CD8-positive, alpha-beta memory T cell (primary cell): ENCODE data around the gene PRDM16. TPM values are rescaled to one million over a fixed set of nuclear protein-coding genes. Genes with fewer than 3 reads are reported as not detected.
A peak's percentile ranks its signal among the peaks of the same experiment; 100 is the strongest.

ENCODE experiments used
- CTCF ChIA-PET: fragments of 350-600 bp; sonication (Branson Sonifier 250); formaldehyde crosslinking; loops from one replicate; lab custom pipeline; 2021; ENCODE audit warnings: antibody characterized with exemption; lab: Charles Lee
- POLR2A ChIA-PET: fragments of 350-600 bp; sonication (Branson Sonifier 250); formaldehyde crosslinking; loops from one replicate; lab custom pipeline; 2021; ENCODE audit warnings: antibody characterized with exemption; lab: Charles Lee
- DNase-seq, 5 donors: peaks; one replicate each; pipeline versions ENCODE4 v3.0.0 to v3.0.0-alpha.2; 2020 to 2022; ENCODE audit warnings: mixed read lengths in 1 of 5
- H3K27ac ChIP-seq: one replicate; pipeline ENCODE4 v1.7.0; 2013; ENCODE audit warnings: low read depth, mild to moderate bottlenecking, low read length, moderate library complexity
- H3K27me3 ChIP-seq: 2 replicates; pipeline ENCODE4 v1.7.0; 2013; ENCODE audit warnings: low read length, mild to moderate bottlenecking; ENCODE audit not compliant: insufficient read depth, poor library complexity, severe bottlenecking
- H3K36me3 ChIP-seq: 2 replicates; pipeline ENCODE4 v1.7.0; 2013; ENCODE audit warnings: mild to moderate bottlenecking, low read length, moderate library complexity; ENCODE audit not compliant: insufficient read depth
- H3K4me1 ChIP-seq: 2 replicates; pipeline ENCODE4 v1.7.0; 2013; ENCODE audit warnings: mild to moderate bottlenecking, low read length, moderate library complexity; ENCODE audit not compliant: insufficient read depth
- H3K4me3 ChIP-seq: 2 replicates; pipeline ENCODE4 v1.7.0; 2013; ENCODE audit warnings: mild to moderate bottlenecking, low read length
- H3K9me3 ChIP-seq: 2 replicates; pipeline ENCODE4 v1.7.0; 2013; ENCODE audit warnings: mild to moderate bottlenecking, low read length
- H3K27ac Mint-ChIP-seq, 8 donors: one replicate each; pipeline ENCODE4 v1.8.0; 2020 to 2021; ENCODE audit warnings: mixed read lengths in 8 of 8, mild to moderate bottlenecking in 6 of 8, inconsistent platforms in 3 of 8, moderate library complexity in 3 of 8
- H3K27me3 Mint-ChIP-seq, 2 donors: one replicate each; pipeline ENCODE4 v1.8.0; 2020 to 2021; ENCODE audit warnings: mixed read lengths in 2 of 2, mild to moderate bottlenecking in 1 of 2, moderate library complexity in 1 of 2
- H3K36me3 Mint-ChIP-seq, 3 donors: one replicate each; pipeline ENCODE4 v1.8.0; 2020 to 2021; ENCODE audit warnings: mixed read lengths in 3 of 3, inconsistent platforms in 1 of 3, mild to moderate bottlenecking in 1 of 3
- H3K4me1 Mint-ChIP-seq, 3 donors: one replicate each; pipeline ENCODE4 v1.8.0; 2020 to 2021; ENCODE audit warnings: mixed read lengths in 3 of 3, inconsistent platforms in 1 of 3, mild to moderate bottlenecking in 1 of 3
- H3K4me3 Mint-ChIP-seq, 7 donors: one replicate each; pipeline ENCODE4 v1.8.0; 2020 to 2021; ENCODE audit warnings: mixed read lengths in 7 of 7, mild to moderate bottlenecking in 6 of 7, moderate library complexity in 4 of 7, inconsistent platforms in 2 of 7
- H3K9me3 Mint-ChIP-seq, 5 donors: one replicate each; pipeline ENCODE4 v1.8.0; 2020 to 2022; ENCODE audit warnings: mixed read lengths in 5 of 5, mild to moderate bottlenecking in 3 of 5, moderate library complexity in 2 of 5, inconsistent platforms in 1 of 5
- polyA plus RNA-seq: library from polyadenylated mRNA; unstranded; fragments of 300-500 nt; fragmentation: Illumina TruSeq; gene quantifications from one replicate; pipeline ENCODE4 v1.2.3, GENCODE V29; 2021
- total RNA-seq, 2 experiments: library from RNA; stranded (reverse); gene quantifications; one replicate each; pipeline ENCODE4 v1.2.3, GENCODE V29; 2021

PRDM16 gene
- total and polyA plus RNA-seq, 3 experiments from 2014 or later = not detected

DNA sequence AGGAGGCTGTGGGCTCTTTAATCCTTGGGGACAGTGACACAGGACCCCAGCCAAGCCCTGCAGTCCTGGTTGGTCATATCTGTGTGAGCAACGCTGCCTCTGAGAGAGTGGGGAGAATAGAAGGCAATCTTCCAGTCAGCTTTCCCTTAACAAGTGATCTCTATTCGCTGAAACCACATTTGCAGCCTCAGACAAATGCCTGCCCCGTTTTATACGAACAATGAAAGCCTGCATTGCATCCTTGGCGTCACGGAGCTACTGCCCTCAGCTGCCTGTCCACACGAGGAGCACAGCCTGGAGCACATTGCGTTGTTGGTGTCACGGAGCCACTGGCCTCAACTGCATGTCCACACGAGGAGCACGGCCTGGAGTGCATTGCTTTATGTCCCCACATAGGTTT is 235.2 kb downstream of the PRDM16 start:
- ChIA-PET POLR2A (no interaction called here), CTCF (no interaction called here)
- H3K9me3 ChIP-seq = no peaks in the 10 kb centered on the region
- H3K4me1 ChIP-seq = no peaks in the 10 kb centered on the region
- Mint-ChIP-seq H3K27ac (no peak overlapping the region), H3K4me3 (no peak overlapping the region), H3K27me3 (peaks cover 5 to 11% of the 10 kb centered on the region in 2 donors), H3K9me3 (no peaks in the 10 kb centered on the region), H3K36me3 (no peaks in the 10 kb centered on the region), H3K4me1 (no peaks in the 10 kb centered on the region)
- no peaks in the 10 kb centered on the region for H3K27me3 ChIP-seq
- H3K4me3 ChIP-seq = no peak overlapping the region
- no peaks in the 10 kb centered on the region for H3K36me3 ChIP-seq
- no peak for DNase-seq
- no peak overlapping the region for H3K27ac ChIP-seq

DNA sequence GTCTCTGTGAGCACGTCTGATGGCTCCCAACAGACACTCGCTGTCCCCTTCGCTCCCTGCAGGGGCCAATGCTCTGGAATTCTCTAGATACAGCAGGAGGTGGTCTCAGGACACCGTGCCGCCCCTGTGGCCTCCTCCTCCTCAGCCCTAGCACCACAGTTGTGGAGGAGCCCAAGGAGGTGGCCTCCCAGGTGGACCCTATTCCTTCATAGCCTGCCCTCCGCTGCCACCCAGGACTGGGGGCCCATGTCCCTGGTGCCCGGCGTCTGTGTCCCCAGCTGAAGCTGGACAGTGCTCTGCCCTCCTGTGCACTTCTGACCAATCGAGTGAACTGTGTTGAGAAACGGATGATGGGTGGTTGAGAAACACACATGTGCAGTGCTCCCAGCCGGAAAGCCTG is 235.7 kb downstream of the PRDM16 start:
- no peaks in the 10 kb centered on the region for H3K27me3 ChIP-seq
- H3K36me3 Mint-ChIP-seq = no peaks in the 10 kb centered on the region
- no peak overlapping the region for H3K4me3 ChIP-seq
- POLR2A ChIA-PET = no interaction called here
- H3K9me3 ChIP-seq = no peaks in the 10 kb centered on the region
- no peaks in the 10 kb centered on the region for H3K4me1 Mint-ChIP-seq
- CTCF ChIA-PET = no interaction called here
- no peak for DNase-seq
- no peak overlapping the region for H3K27ac Mint-ChIP-seq
- H3K36me3 ChIP-seq = no peaks in the 10 kb centered on the region
- H3K4me3 Mint-ChIP-seq = no peak overlapping the region
- H3K9me3 Mint-ChIP-seq = no peaks in the 10 kb centered on the region
- H3K27me3 Mint-ChIP-seq = peaks cover 5 to 14% of the 10 kb centered on the region in 2 donors
- H3K4me1 ChIP-seq = no peaks in the 10 kb centered on the region
- no peak overlapping the region for H3K27ac ChIP-seq

DNA sequence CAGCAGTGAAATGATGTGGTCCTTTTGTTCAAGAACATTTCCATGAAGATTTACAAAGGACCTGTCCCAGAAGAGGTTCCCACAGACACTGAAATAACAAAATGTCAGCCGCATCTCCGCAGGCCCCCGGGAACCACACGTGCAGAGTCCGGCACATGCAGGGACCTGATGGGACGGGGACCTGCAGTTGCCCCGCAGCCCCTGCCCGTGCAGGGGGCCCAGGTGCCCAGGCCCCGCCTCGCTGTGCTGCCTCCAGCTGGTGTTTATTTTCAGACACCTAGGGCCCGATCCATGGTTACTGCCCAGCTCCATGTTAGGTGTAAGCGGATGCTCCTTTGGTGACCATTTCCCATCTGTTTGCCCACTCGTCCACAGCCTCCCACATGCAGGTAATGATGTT is 236.2 kb downstream of the PRDM16 start:
- Mint-ChIP-seq H3K4me3 (no peak overlapping the region), H3K4me1 (no peaks in the 10 kb centered on the region), H3K9me3 (no peaks in the 10 kb centered on the region), H3K27ac (no peak overlapping the region), H3K36me3 (no peaks in the 10 kb centered on the region), H3K27me3 (peaks cover 5 to 14% of the 10 kb centered on the region in 2 donors)
- H3K36me3 ChIP-seq = no peaks in the 10 kb centered on the region
- H3K4me1 ChIP-seq = no peaks in the 10 kb centered on the region
- no peak overlapping the region for H3K27ac ChIP-seq
- no peaks in the 10 kb centered on the region for H3K27me3 ChIP-seq
- POLR2A ChIA-PET = no interaction called here
- no peak overlapping the region for H3K4me3 ChIP-seq
- CTCF ChIA-PET = no interaction called here
- H3K9me3 ChIP-seq = no peaks in the 10 kb centered on the region
- DNase-seq = no peak

DNA sequence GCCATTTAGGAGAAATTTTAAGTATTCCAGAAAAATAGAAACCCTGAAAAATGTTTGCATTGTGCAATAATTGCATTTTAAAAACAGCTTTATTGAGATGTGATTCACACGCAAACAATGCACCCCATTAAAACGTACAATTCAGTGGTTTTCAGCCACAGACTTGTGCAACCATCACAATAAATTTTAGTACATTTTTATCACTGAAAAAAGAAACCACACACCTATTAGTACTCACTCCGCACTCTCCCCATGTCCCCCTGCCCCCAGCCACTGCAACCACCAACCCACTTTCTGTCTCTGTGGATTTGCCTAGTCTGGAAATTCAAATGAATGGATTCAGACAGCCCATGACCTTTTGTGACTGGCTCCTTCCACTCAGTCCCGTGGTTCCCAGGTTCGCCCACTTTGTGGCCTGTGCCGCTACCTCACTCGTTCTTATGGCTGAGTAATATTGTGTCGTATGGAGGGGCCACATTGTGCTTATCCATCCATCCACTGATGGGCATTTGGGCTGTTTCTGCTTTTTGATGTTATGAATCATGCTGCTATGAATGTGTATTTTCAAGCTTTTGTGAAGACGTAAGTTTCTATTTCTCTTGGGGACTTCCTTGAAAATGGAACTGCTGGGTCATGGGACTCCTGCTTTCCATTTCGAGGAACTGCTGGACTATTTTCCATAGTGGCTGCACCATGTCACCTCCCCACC is 237.7 kb downstream of the PRDM16 start:
- H3K9me3 Mint-ChIP-seq = no peaks in the 10 kb centered on the region
- Histone ChIP-seq H3K9me3 (no peaks in the 10 kb centered on the region), H3K27me3 (no peaks in the 10 kb centered on the region), H3K27ac (no peak overlapping the region), H3K4me1 (no peaks in the 10 kb centered on the region), H3K4me3 (no peak overlapping the region), H3K36me3 (no peaks in the 10 kb centered on the region)
- peaks cover 9 to 24% of the 10 kb centered on the region in 2 donors for H3K27me3 Mint-ChIP-seq
- POLR2A ChIA-PET = no interaction called here
- no peaks in the 10 kb centered on the region for H3K36me3 Mint-ChIP-seq
- peak overlapping the region in 2 of 8 donors; percentile 4 to 60 for H3K27ac Mint-ChIP-seq
- CTCF ChIA-PET = interaction anchor here (1.0 kb wide), 1 partner anchor 12 kb away, joined by 3 read pairs; no protein-coding TSS in a partner anchor
- DNase-seq = no peak
- H3K4me3 Mint-ChIP-seq = no peak overlapping the region
- no peaks in the 10 kb centered on the region for H3K4me1 Mint-ChIP-seq

DNA sequence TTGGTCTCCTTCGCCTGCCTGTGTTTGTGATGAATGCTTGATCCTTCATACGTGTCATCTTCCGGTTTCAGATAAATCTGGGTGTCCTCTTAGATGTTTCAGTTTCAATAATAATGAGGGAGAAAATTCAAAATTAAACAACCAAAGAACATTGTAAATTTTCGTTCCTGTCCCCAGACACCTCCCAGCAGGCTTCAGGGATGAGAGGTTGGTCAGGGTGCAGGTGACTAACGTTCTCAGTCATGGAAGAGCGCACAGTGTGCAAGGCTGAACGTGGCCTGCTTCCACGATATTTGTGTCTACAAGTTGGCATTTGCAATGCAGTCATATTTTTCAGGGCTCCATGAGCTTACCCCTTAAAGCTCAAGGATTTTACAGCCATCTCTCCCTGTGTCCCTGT is 238.4 kb downstream of the PRDM16 start:
- Histone ChIP-seq H3K27ac (no peak overlapping the region), H3K36me3 (no peaks in the 10 kb centered on the region), H3K27me3 (no peaks in the 10 kb centered on the region), H3K9me3 (no peaks in the 10 kb centered on the region), H3K4me1 (no peaks in the 10 kb centered on the region), H3K4me3 (no peak overlapping the region)
- no peak overlapping the region for H3K4me3 Mint-ChIP-seq
- no peak overlapping the region for H3K27ac Mint-ChIP-seq
- ChIA-PET CTCF (interaction anchor here (1.0 kb wide), 1 partner anchor 12 kb away, joined by 3 read pairs; no protein-coding TSS in a partner anchor), POLR2A (no interaction called here)
- peaks cover 9 to 24% of the 10 kb centered on the region in 2 donors for H3K27me3 Mint-ChIP-seq
- H3K9me3 Mint-ChIP-seq = no peaks in the 10 kb centered on the region
- H3K4me1 Mint-ChIP-seq = no peaks in the 10 kb centered on the region
- DNase-seq = no peak
- H3K36me3 Mint-ChIP-seq = no peaks in the 10 kb centered on the region

DNA sequence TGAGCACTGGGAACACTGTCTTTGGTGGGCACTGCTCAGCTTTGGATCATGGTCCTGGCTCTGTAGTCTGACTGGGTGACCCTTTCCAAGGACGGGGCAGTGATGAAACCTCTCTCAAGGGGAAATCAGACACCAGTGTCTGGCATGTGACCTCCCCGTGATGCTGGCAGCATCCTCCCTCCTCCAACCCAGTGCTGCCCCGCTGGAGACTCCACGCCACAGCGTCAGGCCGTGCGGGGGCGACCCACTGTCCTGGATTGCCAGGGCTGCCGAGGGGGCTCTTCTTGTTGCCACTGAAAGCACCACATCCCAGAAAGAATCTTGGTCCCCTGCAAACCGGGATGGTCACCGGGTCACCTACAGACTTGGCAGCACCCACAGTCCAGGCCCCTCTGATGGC is 239.1 kb downstream of the PRDM16 start:
- ChIA-PET POLR2A (no interaction called here), CTCF (interaction anchor here (1.0 kb wide), 1 partner anchor 11 kb away, joined by 3 read pairs; no protein-coding TSS in a partner anchor)
- no peaks in the 10 kb centered on the region for H3K9me3 ChIP-seq

DNA sequence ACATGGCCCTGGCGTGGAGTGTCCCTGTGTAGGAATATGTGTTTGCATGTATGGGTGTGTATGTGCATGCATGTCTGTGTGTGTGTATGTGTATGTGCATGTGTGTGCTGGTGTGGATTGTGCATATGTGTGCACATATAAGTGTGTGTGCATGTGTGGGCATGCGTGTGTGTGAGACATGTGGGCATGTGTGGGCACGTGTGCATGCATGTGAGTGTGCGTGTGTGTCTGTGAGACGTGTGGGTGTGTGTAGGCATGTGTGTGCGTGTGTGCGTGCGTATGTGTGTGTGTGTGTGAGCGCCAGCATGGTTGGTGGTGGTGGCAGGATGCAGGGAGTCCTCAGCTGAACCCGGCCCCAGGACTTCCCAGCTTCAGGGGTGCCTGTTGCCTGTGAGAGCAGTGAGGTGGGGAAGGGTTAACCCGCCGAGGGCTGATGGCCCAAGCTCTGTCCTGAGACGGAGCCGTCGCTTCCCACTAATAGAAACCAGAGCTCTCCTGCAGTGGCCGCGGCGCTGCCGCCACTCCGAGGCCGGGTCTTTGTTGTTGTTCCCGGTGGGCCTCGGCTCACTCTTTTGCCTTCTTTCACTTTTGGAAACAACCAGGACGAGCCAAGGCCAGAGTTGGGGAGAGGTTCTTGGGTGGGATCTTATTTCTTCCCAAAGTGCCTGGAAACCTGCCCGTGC is 241.9 kb downstream of the PRDM16 start:
- CTCF ChIA-PET = no interaction called here
- Mint-ChIP-seq H3K36me3 (no peaks in the 10 kb centered on the region), H3K27me3 (peaks cover 9 to 28% of the 10 kb centered on the region in 2 donors), H3K27ac (no peak overlapping the region), H3K9me3 (peaks cover 0 to 3% (median 0%) of the 10 kb centered on the region in 5 donors), H3K4me3 (no peak overlapping the region), H3K4me1 (peaks cover 0 to 3% (median 0%) of the 10 kb centered on the region in 3 donors)
- no peak overlapping the region for H3K27ac ChIP-seq
- H3K4me1 ChIP-seq = no peaks in the 10 kb centered on the region
- DNase-seq = no peak
- peaks cover 6% of the 10 kb centered on the region for H3K27me3 ChIP-seq
- POLR2A ChIA-PET = no interaction called here
- no peaks in the 10 kb centered on the region for H3K9me3 ChIP-seq
- no peaks in the 10 kb centered on the region for H3K36me3 ChIP-seq
- no peak overlapping the region for H3K4me3 ChIP-seq

More for the DNA sequence above, 239.1 kb downstream of the PRDM16 start:
- H3K36me3 ChIP-seq = no peaks in the 10 kb centered on the region
- H3K4me1 ChIP-seq = no peaks in the 10 kb centered on the region
- DNase-seq = no peak
- no peak overlapping the region for H3K27ac Mint-ChIP-seq
- H3K27ac ChIP-seq = no peak overlapping the region
- no peak overlapping the region for H3K4me3 ChIP-seq
- H3K4me1 Mint-ChIP-seq = no peaks in the 10 kb centered on the region
- H3K4me3 Mint-ChIP-seq = no peak overlapping the region
- H3K36me3 Mint-ChIP-seq = no peaks in the 10 kb centered on the region
- H3K27me3 Mint-ChIP-seq = peaks cover 9 to 30% of the 10 kb centered on the region in 2 donors
- peaks cover 5% of the 10 kb centered on the region for H3K27me3 ChIP-seq
- no peaks in the 10 kb centered on the region for H3K9me3 Mint-ChIP-seq

DNA sequence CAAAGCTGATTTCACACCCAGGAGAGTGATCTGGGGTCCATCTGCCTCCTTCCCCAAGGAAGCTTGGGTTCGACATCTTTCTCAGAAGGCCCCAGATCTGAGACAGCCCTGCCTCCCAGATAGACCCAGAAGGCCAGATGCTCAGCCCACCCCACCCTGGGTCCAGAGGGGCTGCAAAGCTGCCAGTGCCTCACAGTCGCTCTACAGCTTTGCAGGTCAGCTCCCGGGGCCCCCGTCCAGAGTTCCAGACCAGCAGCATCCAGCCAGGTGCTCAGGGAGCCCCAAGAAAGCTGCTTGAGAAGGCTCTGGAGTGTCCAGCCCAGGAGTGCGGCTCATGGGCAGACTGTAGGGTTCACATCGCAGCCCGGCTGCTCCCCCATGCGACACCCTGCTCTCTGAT is 242.7 kb downstream of the PRDM16 start:
- DNase-seq = no peak
- ChIA-PET POLR2A (no interaction called here), CTCF (no interaction called here)
- Histone ChIP-seq H3K27me3 (peaks cover 6% of the 10 kb centered on the region), H3K4me1 (no peaks in the 10 kb centered on the region), H3K9me3 (peaks cover 5% of the 10 kb centered on the region), H3K27ac (no peak overlapping the region), H3K4me3 (no peak overlapping the region), H3K36me3 (no peaks in the 10 kb centered on the region)
- Mint-ChIP-seq H3K9me3 (peaks cover 0 to 7% (median 4%) of the 10 kb centered on the region in 5 donors), H3K27ac (no peak overlapping the region), H3K4me3 (no peak overlapping the region), H3K4me1 (peaks cover 5 to 7% (median 5%) of the 10 kb centered on the region in 3 donors), H3K36me3 (no peaks in the 10 kb centered on the region), H3K27me3 (peaks cover 7 to 23% of the 10 kb centered on the region in 2 donors)
